GM19025 (cell line): ENCODE measurements around the gene ICAM1.
"Not testable (repeated sequence)": the region's sequence is repeated elsewhere in the genome, so short reads cannot be mapped to it uniquely, and the experiment has no call there.

Experiments
- ATAC-seq: cut with Tn5 transposase; IDR thresholded peaks from one replicate; pipeline ENCODE4 v1.9.1; 2021; ENCODE audit warnings: mild to moderate bottlenecking, low read depth, moderate library complexity; ENCODE audit not compliant: unreplicated experiment

ICAM1 gene

GRCh38 chr19:10270616-10271394 lies at the start of gene ICAM1:
Gene ICAM1, plus strand, starts transcription at chr19:10271120. Its CDS starts 40 bp downstream, at chr19:10271160.
- ATAC-seq, result no peak

- ATAC-seq, result no peak
These were observed 48.6 kb upstream of the ICAM1 start for GRCh38 chr19:10222201-10222890.

GRCh38 chr19:10223488-10224213 lies 47.3 kb upstream of the ICAM1 start:
- ATAC-seq, result no peak

GRCh38 chr19:10224337-10224736 lies 46.6 kb upstream of the ICAM1 start:
- ATAC-seq, result no peak

GRCh38 chr19:10226021-10226375 lies 44.9 kb upstream of the ICAM1 start:
- no peak for ATAC-seq

GRCh38 chr19:10226376-10227025 lies 44.4 kb upstream of the ICAM1 start:
- ATAC-seq, result no peak

- no peak for ATAC-seq
These were observed 43.6 kb upstream of the ICAM1 start for GRCh38 chr19:10227026-10227971.

- ATAC-seq, result no peak
These were observed 42.5 kb upstream of the ICAM1 start for GRCh38 chr19:10228393-10228792.

GRCh38 chr19:10228920-10229319 lies 42.0 kb upstream of the ICAM1 start:
- ATAC-seq, result no peak

- no peak for ATAC-seq
These were observed 40.6 kb upstream of the ICAM1 start for GRCh38 chr19:10230173-10230860.

- no peak for ATAC-seq
These were observed 39.9 kb upstream of the ICAM1 start, which contains the start of gene S1PR2 for GRCh38 chr19:10230861-10231611. Gene S1PR2, minus strand, starts transcription at chr19:10231331. Its CDS starts 6,426 bp downstream, at chr19:10224905.

- ATAC-seq, result no peak
These were observed 39.2 kb upstream of the ICAM1 start for GRCh38 chr19:10231612-10232228.

GRCh38 chr19:10233946-10234345 lies 37.0 kb upstream of the ICAM1 start:
- ATAC-seq, result no peak

- no peak for ATAC-seq
These were observed 35.9 kb upstream of the ICAM1 start for GRCh38 chr19:10235003-10235402.

GRCh38 chr19:10235409-10235808 lies 35.5 kb upstream of the ICAM1 start:
- ATAC-seq, result not testable (repeated sequence)

- no peak for ATAC-seq
These were observed 33.2 kb upstream of the ICAM1 start for GRCh38 chr19:10237702-10238101.

- ATAC-seq, result no peak
These were observed 32.6 kb upstream of the ICAM1 start for GRCh38 chr19:10238172-10238783.
